WTC11 (cell line): ENCODE measurements around the gene VWA5B1. TPM values are rescaled to one million over a fixed set of nuclear protein-coding genes. Genes with fewer than 3 reads are reported as not detected.

Experiments
- ATAC-seq: fragments of 200-7000 bp; cut with Tn5 transposase; 2 replicates; pipeline ENCODE4 v1.10.0; 2021; ENCODE audit warnings: mild to moderate bottlenecking, moderate library complexity
- CTCF ChIA-PET: fragments of 300-600 bp; sonication (Branson Sonifier 250); formaldehyde crosslinking; loops from one replicate; lab custom pipeline; 2021; ENCODE audit warnings: antibody characterized with exemption; lab: Charles Lee
- POLR2A ChIA-PET: fragments of 350-600 bp; sonication (Branson Sonifier 250); formaldehyde crosslinking; loops from one replicate; lab custom pipeline; 2021; ENCODE audit warnings: antibody characterized with exemption; lab: Charles Lee
- DNase-seq: peaks from one replicate; pipeline ENCODE4 v3.0.0; 2021; ENCODE audit warnings: low spot score
- H3K27ac Mint-ChIP-seq: 2 replicates; pipeline ENCODE4 v1.8.0; 2021; ENCODE audit warnings: mixed read lengths
- H3K27me3 Mint-ChIP-seq: 2 replicates; pipeline ENCODE4 v1.8.0; 2021; ENCODE audit warnings: low read depth, mild to moderate bottlenecking, moderate library complexity, mixed read lengths
- H3K36me3 Mint-ChIP-seq: 2 replicates; pipeline ENCODE4 v1.8.0; 2021; ENCODE audit warnings: mixed read lengths
- H3K4me1 Mint-ChIP-seq: 2 replicates; pipeline ENCODE4 v1.8.0; 2022; ENCODE audit warnings: mixed read lengths
- H3K4me3 Mint-ChIP-seq: 2 replicates; pipeline ENCODE4 v1.8.0; 2021; ENCODE audit warnings: mild to moderate bottlenecking, moderate library complexity, mixed read lengths
- H3K9me3 Mint-ChIP-seq: 2 replicates; pipeline ENCODE4 v1.8.0; 2021; ENCODE audit warnings: mixed read lengths
- ATF6 ChIP-seq: sonication (generic); formaldehyde crosslinking; IDR thresholded peaks from 2 replicates; pipeline ENCODE4 v1.8.1; 2023; ENCODE audit warnings: mild to moderate bottlenecking, missing genetic modification reagents
- CBFB ChIP-seq: sonication (generic); formaldehyde crosslinking; IDR thresholded peaks from 2 replicates; pipeline ENCODE4 v1.8.1; 2022; ENCODE audit warnings: mild to moderate bottlenecking, low read depth, missing genetic modification reagents
- CDX4 ChIP-seq: fragments of 250-450 bp; sonication (Bioruptor Pico); IDR thresholded peaks from 2 replicates; pipeline ENCODE4 v1.9.0; 2021; ENCODE audit warnings: moderate library complexity, mild to moderate bottlenecking, inconsistent platforms, borderline replicate concordance
- ERG ChIP-seq: fragments of 250-450 bp; sonication (Bioruptor Pico); IDR thresholded peaks from 2 replicates; pipeline ENCODE4 v1.8.0; 2021; ENCODE audit warnings: mild to moderate bottlenecking
- ETV6 ChIP-seq: sonication (generic); formaldehyde crosslinking; IDR thresholded peaks from 2 replicates; pipeline ENCODE4 v1.8.1; 2022; ENCODE audit warnings: mild to moderate bottlenecking, missing genetic modification reagents
- FOXK1 ChIP-seq: sonication (generic); formaldehyde crosslinking; IDR thresholded peaks from 2 replicates; pipeline ENCODE4 v1.8.0; 2022; ENCODE audit warnings: mild to moderate bottlenecking, moderate library complexity, missing genetic modification reagents
- GRHL2 ChIP-seq: fragments of 250-450 bp; sonication (Bioruptor Pico); IDR thresholded peaks from 2 replicates; pipeline ENCODE4 v1.8.0; 2022; ENCODE audit warnings: mild to moderate bottlenecking, moderate library complexity; ENCODE audit not compliant: insufficient replicate concordance, severe bottlenecking
- GTF2I ChIP-seq: fragments of 250-450 bp; sonication (Bioruptor Pico); conservative IDR thresholded peaks from 2 replicates; pipeline ENCODE4 v1.4.0; 2021; ENCODE audit warnings: mild to moderate bottlenecking
- KAT7 ChIP-seq: sonication (generic); formaldehyde crosslinking; IDR thresholded peaks from 2 replicates; pipeline ENCODE4 v1.8.1; 2023; ENCODE audit warnings: missing genetic modification reagents, mild to moderate bottlenecking, borderline replicate concordance
- MYBL2 ChIP-seq: sonication (generic); formaldehyde crosslinking; IDR thresholded peaks from 2 replicates; pipeline ENCODE4 v1.8.1; 2023; ENCODE audit warnings: mild to moderate bottlenecking, moderate library complexity, missing genetic modification reagents
- NFE2L1 ChIP-seq: sonication (generic); formaldehyde crosslinking; IDR thresholded peaks from 2 replicates; pipeline ENCODE4 v1.8.1; 2023; ENCODE audit warnings: missing genetic modification reagents
- NFYB ChIP-seq: sonication (generic); formaldehyde crosslinking; conservative IDR thresholded peaks from 2 replicates; pipeline ENCODE4 v1.8.0; 2022; ENCODE audit warnings: low read depth, missing genetic modification reagents
- OVOL2 ChIP-seq: fragments of 250-450 bp; sonication (Bioruptor Pico); IDR thresholded peaks from 2 replicates; pipeline ENCODE4 v1.9.0; 2021; ENCODE audit warnings: mild to moderate bottlenecking, borderline replicate concordance
- RELA ChIP-seq: sonication (generic); formaldehyde crosslinking; IDR thresholded peaks from 2 replicates; pipeline ENCODE4 v1.8.1; 2022; ENCODE audit warnings: missing genetic modification reagents, mild to moderate bottlenecking, borderline replicate concordance
- RORB ChIP-seq: fragments of 250-450 bp; sonication (Bioruptor Pico); IDR thresholded peaks from 2 replicates; pipeline ENCODE4 v1.9.0; 2021; ENCODE audit warnings: mild to moderate bottlenecking
- ZMAT4 ChIP-seq: fragments of 250-450 bp; sonication (Bioruptor Pico); IDR thresholded peaks from 2 replicates; pipeline ENCODE4 v1.9.0; 2021; ENCODE audit warnings: mild to moderate bottlenecking
- ZNF263 ChIP-seq: sonication (generic); formaldehyde crosslinking; IDR thresholded peaks from 2 replicates; pipeline ENCODE4 v1.8.1; 2022; ENCODE audit warnings: low read depth, mild to moderate bottlenecking, moderate library complexity, missing genetic modification reagents
- ZNF317 ChIP-seq: sonication (generic); formaldehyde crosslinking; IDR thresholded peaks from 2 replicates; pipeline ENCODE4 v1.8.1; 2023; ENCODE audit warnings: low read depth, mild to moderate bottlenecking, moderate library complexity, missing genetic modification reagents, borderline replicate concordance
- ZNF416 ChIP-seq: fragments of 250-450 bp; sonication (Bioruptor Pico); IDR thresholded peaks from 2 replicates; pipeline ENCODE4 v1.9.0; 2021; ENCODE audit warnings: mild to moderate bottlenecking, inconsistent platforms
- ZNF671 ChIP-seq: fragments of 250-450 bp; sonication (Bioruptor Pico); IDR thresholded peaks from 2 replicates; pipeline ENCODE4 v1.8.0; 2021; ENCODE audit warnings: mild to moderate bottlenecking
- total RNA-seq: library from RNA; stranded (reverse); gene quantifications from 3 replicates; pipeline ENCODE4 v1.2.3, GENCODE V29; 2021
- TF ChIP-seq, protein P1 (sequence below): sonication (generic); formaldehyde crosslinking; IDR thresholded peaks from 2 replicates; pipeline ENCODE4 v1.8.0; 2022; ENCODE audit warnings: mild to moderate bottlenecking, missing genetic modification reagents
- TF ChIP-seq, protein P2 (sequence below): sonication (generic); formaldehyde crosslinking; IDR thresholded peaks from 2 replicates; pipeline ENCODE4 v1.8.0; 2022; ENCODE audit warnings: mild to moderate bottlenecking, missing genetic modification reagents

VWA5B1 gene
- total RNA-seq, 1 experiment from 2014 or later = 1.5 TPM

DNA sequence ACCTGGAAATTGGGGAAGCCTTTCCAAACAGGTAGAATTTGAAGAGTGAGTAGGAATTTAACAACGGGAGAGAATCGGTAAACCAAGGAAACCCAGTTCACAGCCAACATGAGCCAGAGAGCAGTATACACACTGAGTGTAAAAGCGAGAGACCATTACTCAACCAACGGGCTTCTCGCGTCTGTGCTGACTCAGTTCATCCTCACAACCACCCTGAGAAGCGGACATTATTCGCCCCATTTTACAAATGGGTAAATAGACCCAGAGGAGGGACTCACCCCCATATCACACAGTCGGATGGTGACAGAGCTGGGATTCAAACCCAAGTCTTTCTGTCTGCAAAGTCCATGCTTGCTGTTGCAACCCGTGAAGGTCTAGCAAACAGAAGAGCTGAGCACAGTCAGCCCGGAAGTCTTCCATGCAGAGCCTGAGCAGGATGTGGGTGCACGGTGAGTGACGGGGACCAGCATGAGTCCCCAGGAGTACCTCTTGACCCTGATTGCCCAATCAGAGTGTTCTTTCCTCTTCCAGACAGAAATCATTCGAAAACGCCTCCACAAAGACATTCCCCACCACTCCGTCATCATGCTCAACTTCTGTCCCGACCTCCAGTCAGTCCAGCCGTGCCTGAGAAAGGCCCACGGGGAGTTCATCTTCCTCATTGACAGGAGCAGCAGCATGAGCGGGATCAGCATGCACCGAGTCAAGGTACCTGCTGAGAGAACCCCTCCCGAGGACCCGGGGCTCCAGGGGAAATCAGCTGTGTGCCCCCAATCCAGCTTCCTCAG is 32.3 kb downstream of the VWA5B1 start:
- TF ChIP-seq, protein P1, sequence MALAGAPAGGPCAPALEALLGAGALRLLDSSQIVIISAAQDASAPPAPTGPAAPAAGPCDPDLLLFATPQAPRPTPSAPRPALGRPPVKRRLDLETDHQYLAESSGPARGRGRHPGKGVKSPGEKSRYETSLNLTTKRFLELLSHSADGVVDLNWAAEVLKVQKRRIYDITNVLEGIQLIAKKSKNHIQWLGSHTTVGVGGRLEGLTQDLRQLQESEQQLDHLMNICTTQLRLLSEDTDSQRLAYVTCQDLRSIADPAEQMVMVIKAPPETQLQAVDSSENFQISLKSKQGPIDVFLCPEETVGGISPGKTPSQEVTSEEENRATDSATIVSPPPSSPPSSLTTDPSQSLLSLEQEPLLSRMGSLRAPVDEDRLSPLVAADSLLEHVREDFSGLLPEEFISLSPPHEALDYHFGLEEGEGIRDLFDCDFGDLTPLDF = no peak
- no peak for TF ChIP-seq ZMAT4
- TF ChIP-seq RELA = no peak
- no peak for TF ChIP-seq ZNF317 (CRISPR knock-in tag)
- no peak for TF ChIP-seq KAT7
- Mint-ChIP-seq H3K27me3 (no peaks in the 10 kb centered on the region; the same call in 1 of the 2 replicates), H3K36me3 (no peaks in the 10 kb centered on the region), H3K4me1 (peaks cover 15% of the 10 kb centered on the region), H3K27ac (no peak overlapping the region), H3K4me3 (no peak overlapping the region), H3K9me3 (no peaks in the 10 kb centered on the region)
- ChIA-PET CTCF (interaction anchor here (1.5 kb wide), 2 partner anchors 108 to 110 kb away, joined by 3 to 7 read pairs; no protein-coding TSS in a partner anchor), POLR2A (no interaction called here)
- ATAC-seq (no peak), DNase-seq (no peak)

- no peak for TF ChIP-seq NFE2L1 (CRISPR knock-in tag)
- TF ChIP-seq RELA = no peak
- TF ChIP-seq CBFB (CRISPR knock-in tag) = no peak
- no peak for TF ChIP-seq FOXK1 (CRISPR knock-in tag)
- TF ChIP-seq ZNF671 = no peak
- no peak for TF ChIP-seq MYBL2 (CRISPR knock-in tag)
- TF ChIP-seq GTF2I (CRISPR knock-in tag) = no peak
- TF ChIP-seq RORB (CRISPR knock-in tag) = no peak
- no peak for TF ChIP-seq ATF6
- no peak for TF ChIP-seq ZNF263 (CRISPR knock-in tag)
- TF ChIP-seq ETV6 = no peak
- TF ChIP-seq ERG (CRISPR knock-in tag) = no peak
- no peak for TF ChIP-seq OVOL2 (CRISPR knock-in tag)
- no peak for TF ChIP-seq ZNF416 (CRISPR knock-in tag)
- no peak for TF ChIP-seq GRHL2
- TF ChIP-seq, protein P2, sequence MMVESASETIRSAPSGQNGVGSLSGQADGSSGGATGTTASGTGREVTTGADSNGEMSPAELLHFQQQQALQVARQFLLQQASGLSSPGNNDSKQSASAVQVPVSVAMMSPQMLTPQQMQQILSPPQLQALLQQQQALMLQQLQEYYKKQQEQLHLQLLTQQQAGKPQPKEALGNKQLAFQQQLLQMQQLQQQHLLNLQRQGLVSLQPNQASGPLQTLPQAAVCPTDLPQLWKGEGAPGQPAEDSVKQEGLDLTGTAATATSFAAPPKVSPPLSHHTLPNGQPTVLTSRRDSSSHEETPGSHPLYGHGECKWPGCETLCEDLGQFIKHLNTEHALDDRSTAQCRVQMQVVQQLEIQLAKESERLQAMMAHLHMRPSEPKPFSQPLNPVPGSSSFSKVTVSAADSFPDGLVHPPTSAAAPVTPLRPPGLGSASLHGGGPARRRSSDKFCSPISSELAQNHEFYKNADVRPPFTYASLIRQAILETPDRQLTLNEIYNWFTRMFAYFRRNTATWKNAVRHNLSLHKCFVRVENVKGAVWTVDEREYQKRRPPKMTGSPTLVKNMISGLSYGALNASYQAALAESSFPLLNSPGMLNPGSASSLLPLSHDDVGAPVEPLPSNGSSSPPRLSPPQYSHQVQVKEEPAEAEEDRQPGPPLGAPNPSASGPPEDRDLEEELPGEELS (CRISPR knock-in tag) = no peak
- no peak for TF ChIP-seq NFYB (CRISPR knock-in tag)
- TF ChIP-seq CDX4 (CRISPR knock-in tag) = no peak
- Mint-ChIP-seq H3K27me3 (no peaks in the 10 kb centered on the region; the same call in 1 of the 2 replicates), H3K9me3 (no peaks in the 10 kb centered on the region), H3K36me3 (no peaks in the 10 kb centered on the region), H3K4me1 (peaks cover 15% of the 10 kb centered on the region), H3K4me3 (no peak overlapping the region), H3K27ac (no peak overlapping the region)
- DNase-seq (no peak), ATAC-seq (no peak)
- ChIA-PET CTCF (interaction anchor here (1.0 to 1.5 kb wide), 3 partner anchors 43 to 110 kb away, joined by 3 to 7 read pairs (median 4); no protein-coding TSS in a partner anchor), POLR2A (no interaction called here)
Observed at GRCh38 chr1:20323613-20323920, 32.9 kb downstream of the VWA5B1 start.
